ENCODE results near the gene RHBDD3.

RHBDD3 gene

GRCh38 chr22:29309332-29310064 lies 41.7 kb upstream of the RHBDD3 start:
- Mint-ChIP-seq H3K36me3 (ENCODE audit: insufficient read depth) (peaks cover 11% of the 10 kb centered on the region), H3K4me3 (peak overlapping the region; percentile 25 to 57), H3K27ac (no peak overlapping the region), H3K27me3 (peaks cover 44 to 48% of the 10 kb centered on the region in 2 donors), H3K4me1 (ENCODE audit: low read depth in 2 of 2) (peaks cover 26 to 39% of the 10 kb centered on the region in 2 donors), H3K9me3 (no peaks in the 10 kb centered on the region)
- no peak for ATAC-seq (replicated peaks)
- DNase-seq = no peak

GRCh38 chr22:29308791-29309262 lies 41.0 kb upstream of the RHBDD3 start:
- DNase-seq (peak; percentile 31 to 45 (median 38)), ATAC-seq (replicated peaks) (peak; percentile 71)
- peak overlapping the region; percentile 34 to 57 for H3K4me3 Mint-ChIP-seq
- H3K4me1 Mint-ChIP-seq (ENCODE audit: low read depth in 2 of 2) = peaks cover 19 to 32% of the 10 kb centered on the region in 2 donors
- H3K27ac Mint-ChIP-seq = no peak overlapping the region
- peaks cover 11% of the 10 kb centered on the region for H3K36me3 Mint-ChIP-seq (ENCODE audit: insufficient read depth)
- H3K9me3 Mint-ChIP-seq = no peaks in the 10 kb centered on the region
- H3K27me3 Mint-ChIP-seq = peaks cover 39 to 42% of the 10 kb centered on the region in 2 donors

- peaks cover 34 to 36% of the 10 kb centered on the region in 2 donors for H3K27me3 Mint-ChIP-seq
Measured at GRCh38 chr22:29308148-29308790, 40.5 kb upstream of the RHBDD3 start.

GRCh38 chr22:29307596-29308147 lies 39.9 kb upstream of the RHBDD3 start:
- Mint-ChIP-seq H3K4me3 (peak overlapping the region; percentile 79 to 82), H3K9me3 (no peaks in the 10 kb centered on the region), H3K36me3 (ENCODE audit: insufficient read depth) (peaks cover 8% of the 10 kb centered on the region), H3K27me3 (peaks cover 28 to 30% of the 10 kb centered on the region in 2 donors), H3K27ac (peak overlapping the region in 1 of 2 donors; percentile 28), H3K4me1 (ENCODE audit: low read depth in 2 of 2) (peaks cover 15 to 25% of the 10 kb centered on the region in 2 donors)
- no peak for DNase-seq
- ATAC-seq (replicated peaks) = no peak

More at GRCh38 chr22:29308148-29308790, 40.5 kb upstream of the RHBDD3 start:
- Mint-ChIP-seq H3K27ac (no peak overlapping the region), H3K36me3 (ENCODE audit: insufficient read depth) (peaks cover 8% of the 10 kb centered on the region), H3K4me1 (ENCODE audit: low read depth in 2 of 2) (peaks cover 15 to 27% of the 10 kb centered on the region in 2 donors), H3K4me3 (peak overlapping the region; percentile 34 to 82), H3K9me3 (no peaks in the 10 kb centered on the region)
- DNase-seq = no peak
- ATAC-seq (replicated peaks) = no peak

- Mint-ChIP-seq H3K36me3 (ENCODE audit: insufficient read depth) (peaks cover 11% of the 10 kb centered on the region), H3K27me3 (peaks cover 21 to 23% of the 10 kb centered on the region in 2 donors), H3K4me1 (ENCODE audit: low read depth in 2 of 2) (peaks cover 15 to 25% of the 10 kb centered on the region in 2 donors), H3K27ac (peak overlapping the region in 1 of 2 donors; percentile 28), H3K9me3 (no peaks in the 10 kb centered on the region), H3K4me3 (peak overlapping the region; percentile 83 to 86)
- peak in 1 of 3 experiments; percentile 18 for DNase-seq
- peak; percentile 37 for ATAC-seq (replicated peaks)
Measured at GRCh38 chr22:29306835-29307595, 39.2 kb upstream of the RHBDD3 start.

- DNase-seq = peak in 2 of 3 experiments; percentile 26 to 38
- Mint-ChIP-seq H3K27me3 (peaks cover 19 to 21% of the 10 kb centered on the region in 2 donors), H3K27ac (peak within 1 kb of the TSS in 1 of 2 donors; percentile 38), H3K9me3 (no peaks in the 10 kb centered on the region), H3K4me1 (ENCODE audit: low read depth in 2 of 2) (peaks cover 16 to 26% of the 10 kb centered on the region in 2 donors), H3K36me3 (ENCODE audit: insufficient read depth) (peaks cover 15% of the 10 kb centered on the region), H3K4me3 (peak within 1 kb of the TSS; percentile 83 to 86)
- ATAC-seq (replicated peaks) = peak; percentile 53
Measured at GRCh38 chr22:29306175-29306834, 38.5 kb upstream of the RHBDD3 start, which contains the start of gene GAS2L1. GAS2L1 (plus strand) TSS chr22:29306650; CDS start chr22:29308106, 1,456 bp downstream.

GRCh38 chr22:29305836-29306174 lies 38.0 kb upstream of the RHBDD3 start:
- H3K36me3 Mint-ChIP-seq (ENCODE audit: insufficient read depth) = peaks cover 20% of the 10 kb centered on the region
- H3K4me3 Mint-ChIP-seq = peak overlapping the region; percentile 83 to 86
- peak overlapping the region in 1 of 2 donors; percentile 38 for H3K27ac Mint-ChIP-seq
- H3K27me3 Mint-ChIP-seq = peaks cover 19 to 21% of the 10 kb centered on the region in 2 donors
- H3K9me3 Mint-ChIP-seq = no peaks in the 10 kb centered on the region
- peaks cover 21 to 23% of the 10 kb centered on the region in 2 donors for H3K4me1 Mint-ChIP-seq (ENCODE audit: low read depth in 2 of 2)
- DNase-seq (no peak), ATAC-seq (replicated peaks) (no peak)

- Mint-ChIP-seq H3K27ac (no peak overlapping the region), H3K4me1 (ENCODE audit: low read depth in 2 of 2) (peaks cover 15 to 20% of the 10 kb centered on the region in 2 donors), H3K4me3 (no peak overlapping the region), H3K9me3 (no peaks in the 10 kb centered on the region), H3K36me3 (ENCODE audit: insufficient read depth) (peaks cover 50% of the 10 kb centered on the region), H3K27me3 (peaks cover 19 to 21% of the 10 kb centered on the region in 2 donors)
- ATAC-seq (replicated peaks) = no peak
- DNase-seq = no peak
Measured at GRCh38 chr22:29302681-29303465, 35.1 kb upstream of the RHBDD3 start.

- Mint-ChIP-seq H3K27ac (no peak overlapping the region), H3K4me1 (ENCODE audit: low read depth in 2 of 2) (peaks cover 15 to 19% of the 10 kb centered on the region in 2 donors), H3K27me3 (peaks cover 19 to 21% of the 10 kb centered on the region in 2 donors), H3K4me3 (no peak overlapping the region), H3K36me3 (ENCODE audit: insufficient read depth) (peaks cover 55% of the 10 kb centered on the region), H3K9me3 (no peaks in the 10 kb centered on the region)
- ATAC-seq (replicated peaks) = no peak
- no peak for DNase-seq
Measured at GRCh38 chr22:29302402-29302680, 34.6 kb upstream of the RHBDD3 start.

GRCh38 chr22:29301716-29302401 lies 34.1 kb upstream of the RHBDD3 start:
- DNase-seq = no peak
- peaks cover 14 to 19% of the 10 kb centered on the region in 2 donors for H3K4me1 Mint-ChIP-seq (ENCODE audit: low read depth in 2 of 2)
- H3K36me3 Mint-ChIP-seq (ENCODE audit: insufficient read depth) = peaks cover 60% of the 10 kb centered on the region
- peak overlapping the region; percentile 21 to 80 for H3K27ac Mint-ChIP-seq
- ATAC-seq (replicated peaks) = no peak
- H3K9me3 Mint-ChIP-seq = no peaks in the 10 kb centered on the region
- H3K4me3 Mint-ChIP-seq = no peak overlapping the region
- peaks cover 19 to 21% of the 10 kb centered on the region in 2 donors for H3K27me3 Mint-ChIP-seq

GRCh38 chr22:29300807-29301601 lies 33.2 kb upstream of the RHBDD3 start:
- peak overlapping the region; percentile 21 to 80 for H3K27ac Mint-ChIP-seq
- peak overlapping the region in 1 of 2 donors; percentile 1 for H3K4me3 Mint-ChIP-seq
- no peak for DNase-seq
- peak; percentile 16 for ATAC-seq (replicated peaks)
- H3K4me1 Mint-ChIP-seq (ENCODE audit: low read depth in 2 of 2) = peaks cover 10 to 13% of the 10 kb centered on the region in 2 donors
- no peaks in the 10 kb centered on the region for H3K9me3 Mint-ChIP-seq
- peaks cover 14 to 16% of the 10 kb centered on the region in 2 donors for H3K27me3 Mint-ChIP-seq
- peaks cover 68% of the 10 kb centered on the region for H3K36me3 Mint-ChIP-seq (ENCODE audit: insufficient read depth)
